HepG2 (cell line): Measurements from ENCODE around the gene SENP6. TPM values are rescaled to one million over a fixed set of nuclear protein-coding genes. Genes with fewer than 3 reads are reported as not detected.
A peak's percentile ranks its signal among the peaks of the same experiment; 100 is the strongest.

Experiments used
- ARNTL ChIP-seq: sonication (generic); formaldehyde crosslinking; IDR thresholded peaks from 2 replicates; pipeline ENCODE4 v1.4.0; 2020; ENCODE audit warnings: mild to moderate bottlenecking, missing genetic modification reagents
- BORCS8-MEF2B ChIP-seq: sonication (generic); formaldehyde crosslinking; IDR thresholded peaks from 2 replicates; pipeline ENCODE4 v1.8.0; 2022; ENCODE audit warnings: mild to moderate bottlenecking, missing genetic modification reagents
- DBP ChIP-seq: sonication (generic); formaldehyde crosslinking; IDR thresholded peaks from 2 replicates; pipeline ENCODE4 v1.4.0; 2020; ENCODE audit warnings: missing genetic modification reagents; ENCODE audit errors: not compliant biosample characterization
- EEA1 ChIP-seq: sonication (generic); formaldehyde crosslinking; IDR thresholded peaks from 2 replicates; pipeline ENCODE4 v1.5.1; 2020; ENCODE audit warnings: mild to moderate bottlenecking, missing genetic modification reagents, borderline replicate concordance
- ERF ChIP-seq: IDR thresholded peaks from 2 replicates; pipeline ENCODE4 v1.6.1; 2018; ENCODE audit warnings: missing biosample characterization, missing genetic modification reagents
- JUND ChIP-seq: sonication (generic); formaldehyde crosslinking; IDR thresholded peaks from 2 replicates; pipeline ENCODE4 v1.8.0; 2022; ENCODE audit warnings: mild to moderate bottlenecking, missing genetic modification reagents
- MZF1 ChIP-seq: sonication (generic); formaldehyde crosslinking; IDR thresholded peaks from 2 replicates; pipeline ENCODE4 v1.8.1; 2023; ENCODE audit warnings: mild to moderate bottlenecking, missing genetic modification reagents, borderline replicate concordance
- NFIB ChIP-seq: sonication (generic); formaldehyde crosslinking; IDR thresholded peaks from 2 replicates; pipeline ENCODE4 v1.9.0; 2021; ENCODE audit warnings: missing genetic modification reagents, mild to moderate bottlenecking, borderline replicate concordance
- NFIC ChIP-seq: IDR thresholded peaks from 2 replicates; pipeline ENCODE4 v1.6.1; 2012; ENCODE audit warnings: mild to moderate bottlenecking, low read length, inconsistent platforms
- SIX4 ChIP-seq: sonication (generic); formaldehyde crosslinking; IDR thresholded peaks from 2 replicates; pipeline ENCODE4 v1.4.0; 2020; ENCODE audit warnings: missing genetic modification reagents
- SMAD1 ChIP-seq: sonication (generic); formaldehyde crosslinking; IDR thresholded peaks from 2 replicates; pipeline ENCODE4 v1.4.0; 2020; ENCODE audit warnings: missing genetic modification reagents, low read depth, mild to moderate bottlenecking, borderline replicate concordance
- SNAPC2 ChIP-seq: sonication (generic); formaldehyde crosslinking; IDR thresholded peaks from 2 replicates; pipeline ENCODE4 v1.8.1; 2022; ENCODE audit warnings: mild to moderate bottlenecking, missing genetic modification reagents
- TARDBP ChIP-seq: sonication (generic); formaldehyde crosslinking; IDR thresholded peaks from 2 replicates; pipeline ENCODE4 v1.8.0; 2022; ENCODE audit warnings: mild to moderate bottlenecking, missing genetic modification reagents
- TBX2 ChIP-seq: sonication (generic); formaldehyde crosslinking; IDR thresholded peaks from 2 replicates; pipeline ENCODE4 v1.5.0; 2020; ENCODE audit warnings: missing genetic modification reagents, mild to moderate bottlenecking, borderline replicate concordance
- ZMAT3 ChIP-seq: sonication (generic); formaldehyde crosslinking; conservative IDR thresholded peaks from 2 replicates; pipeline ENCODE4 v1.7.0; 2021; ENCODE audit warnings: missing genetic modification reagents
- ZNF232 ChIP-seq: sonication (generic); formaldehyde crosslinking; IDR thresholded peaks from 2 replicates; pipeline ENCODE4 v1.4.0; 2020; ENCODE audit warnings: missing genetic modification reagents, borderline replicate concordance
- ZNF337 ChIP-seq: sonication (generic); formaldehyde crosslinking; IDR thresholded peaks from 2 replicates; pipeline ENCODE4 v1.5.1; 2020; ENCODE audit warnings: missing genetic modification reagents, low read depth, mild to moderate bottlenecking, borderline replicate concordance
- ZNF354B ChIP-seq: sonication (generic); formaldehyde crosslinking; IDR thresholded peaks from 2 replicates; pipeline ENCODE4 v1.8.0; 2022; ENCODE audit warnings: mild to moderate bottlenecking, missing genetic modification reagents
- ZNF431 ChIP-seq: sonication (generic); formaldehyde crosslinking; IDR thresholded peaks from 2 replicates; pipeline ENCODE4 v1.9.0; 2022; ENCODE audit warnings: missing genetic modification reagents, low read depth, mild to moderate bottlenecking, borderline replicate concordance
- ZNF737 ChIP-seq: sonication (generic); formaldehyde crosslinking; IDR thresholded peaks from 2 replicates; pipeline ENCODE4 v1.5.0; 2020; ENCODE audit warnings: missing genetic modification reagents, mild to moderate bottlenecking, borderline replicate concordance
- ZNF776 ChIP-seq: sonication (generic); formaldehyde crosslinking; IDR thresholded peaks from 2 replicates; pipeline ENCODE4 v1.4.0; 2020; ENCODE audit warnings: mild to moderate bottlenecking, missing genetic modification reagents
- ZNF790 ChIP-seq: sonication (generic); formaldehyde crosslinking; IDR thresholded peaks from 2 replicates; pipeline ENCODE4 v1.8.0; 2022; ENCODE audit warnings: missing genetic modification reagents, mild to moderate bottlenecking, borderline replicate concordance
- polyA plus RNA-seq, 8 experiments: library from polyadenylated mRNA; depleted of rRNA in 3 of 8; stranded (reverse) in 7 of 8; unstranded in 1 of 8; fragments of >200 nt; fragmentation: Illumina TruSeq in 4 of 8; extraction: Trizol in 4 of 8; gene quantifications; 2 replicates each; pipeline versions ENCODE4 v1.2.1 to v1.2.3, GENCODE V29; 2011 to 2016; ENCODE audit warnings: low read depth in 4 of 8, missing spikeins in 1 of 8, mixed read lengths in 1 of 8; ENCODE audit not compliant: insufficient read depth in 1 of 8
- total RNA-seq, 5 experiments: library from RNA; depleted of rRNA; stranded (reverse); fragments of >200 nt; fragmentation: Illumina TruSeq; extraction: Trizol; gene quantifications; 2 replicates each; pipeline ENCODE4 v1.2.3, GENCODE V29; 2016; ENCODE audit warnings: low read depth in 1 of 5
- TF ChIP-seq, protein P1 (sequence below): IDR thresholded peaks from 2 replicates; pipeline ENCODE4 v1.6.1; 2016; ENCODE audit warnings: low read depth, missing genetic modification reagents, missing compliant biosample characterization

SENP6 gene
- total and polyA plus RNA-seq, 2 of the 13 experiments (the other 11 are each of a cell fraction or from before 2014, with no cell fraction given), result 21.9 to 50.1 TPM

DNA sequence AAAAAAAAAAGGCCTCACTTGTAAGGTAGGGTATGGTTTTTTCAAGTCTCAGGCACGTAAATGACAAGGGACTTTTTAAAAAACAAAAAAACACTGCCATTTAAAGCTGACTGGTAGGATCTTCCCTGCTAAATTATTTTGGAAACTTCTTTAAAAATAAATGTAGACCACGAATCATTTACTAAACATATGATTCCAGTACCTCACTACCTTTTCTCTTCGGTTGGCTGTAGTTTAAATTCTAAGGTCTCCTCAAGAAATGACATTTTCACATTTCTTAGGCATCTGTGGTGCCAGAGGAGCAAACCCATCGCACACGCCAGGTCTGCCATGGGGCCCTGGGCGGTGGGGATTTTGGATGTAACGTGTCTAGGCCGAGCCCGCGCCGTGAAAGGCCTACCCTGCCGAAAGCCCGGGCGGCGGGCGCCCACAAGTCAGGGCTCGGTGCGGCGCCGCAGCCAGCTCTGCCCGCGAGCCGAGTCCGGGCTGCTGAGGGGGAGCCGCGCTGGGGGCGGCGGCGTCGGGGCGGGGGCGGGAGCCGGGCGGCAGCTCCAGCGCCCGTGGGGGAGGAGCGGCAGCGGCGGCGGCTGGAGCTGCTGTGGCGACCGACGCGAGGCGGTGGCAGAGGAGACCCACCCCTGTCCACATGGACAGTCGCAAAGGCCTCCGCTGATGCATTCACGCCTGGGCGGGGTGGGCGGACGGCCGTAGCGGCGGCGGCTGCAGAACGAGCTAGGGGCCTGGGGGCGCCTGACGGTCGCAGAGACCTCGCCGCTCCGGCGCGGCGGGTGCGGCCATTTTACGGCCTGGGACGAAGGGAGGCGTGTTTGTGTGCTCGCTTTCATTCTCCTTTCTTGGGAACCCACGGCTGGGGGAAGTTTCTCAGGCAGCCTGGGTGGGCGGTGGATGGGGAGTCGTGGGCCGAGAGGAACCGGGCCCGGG, at the start of gene SENP6 (continued):
- TF ChIP-seq ZNF337 (peak; percentile 70; the same call in 1 of the 2 replicates), SNAPC2 (0 out of 2 replicates have a peak, but pooled peaks have one; percentile 19), ZNF737 (peak; percentile 59; the same call in 1 of the 2 replicates), MZF1 (CRISPR knock-in tag) (no peak), EEA1 (CRISPR knock-in tag) (peak; percentile 81; the same call in 1 of the 2 replicates), SMAD1 (CRISPR knock-in tag) (peak; percentile 48; the same call in 1 of the 2 replicates), TARDBP (CRISPR knock-in tag) (peak; percentile 48; the same call in 1 of the 2 replicates), ARNTL (peak; percentile 50; the same call in 1 of the 2 replicates), JUND (CRISPR knock-in tag) (no peak), ZNF354B (CRISPR knock-in tag) (no peak), ZNF232 (CRISPR knock-in tag) (peak; percentile 88; the same call in 1 of the 2 replicates), ZNF776 (CRISPR knock-in tag) (peak; percentile 46; the same call in 1 of the 2 replicates), BORCS8-MEF2B (CRISPR knock-in tag) (peak; percentile 92), TBX2 (peak; percentile 77), ZNF431 (CRISPR knock-in tag) (0 out of 2 replicates have a peak, but pooled peaks have one; percentile 49), NFIC (no peak), ZMAT3 (0 out of 2 replicates have a peak, but pooled peaks have one; percentile 2), SIX4 (no peak), ZNF790 (CRISPR knock-in tag) (peak; percentile 95; the same call in 1 of the 2 replicates), ERF (CRISPR knock-in tag) (peak; percentile 84; the same call in 1 of the 2 replicates), NFIB (CRISPR knock-in tag) (no peak), DBP (CRISPR knock-in tag) (no peak)
- TF ChIP-seq, protein P1, sequence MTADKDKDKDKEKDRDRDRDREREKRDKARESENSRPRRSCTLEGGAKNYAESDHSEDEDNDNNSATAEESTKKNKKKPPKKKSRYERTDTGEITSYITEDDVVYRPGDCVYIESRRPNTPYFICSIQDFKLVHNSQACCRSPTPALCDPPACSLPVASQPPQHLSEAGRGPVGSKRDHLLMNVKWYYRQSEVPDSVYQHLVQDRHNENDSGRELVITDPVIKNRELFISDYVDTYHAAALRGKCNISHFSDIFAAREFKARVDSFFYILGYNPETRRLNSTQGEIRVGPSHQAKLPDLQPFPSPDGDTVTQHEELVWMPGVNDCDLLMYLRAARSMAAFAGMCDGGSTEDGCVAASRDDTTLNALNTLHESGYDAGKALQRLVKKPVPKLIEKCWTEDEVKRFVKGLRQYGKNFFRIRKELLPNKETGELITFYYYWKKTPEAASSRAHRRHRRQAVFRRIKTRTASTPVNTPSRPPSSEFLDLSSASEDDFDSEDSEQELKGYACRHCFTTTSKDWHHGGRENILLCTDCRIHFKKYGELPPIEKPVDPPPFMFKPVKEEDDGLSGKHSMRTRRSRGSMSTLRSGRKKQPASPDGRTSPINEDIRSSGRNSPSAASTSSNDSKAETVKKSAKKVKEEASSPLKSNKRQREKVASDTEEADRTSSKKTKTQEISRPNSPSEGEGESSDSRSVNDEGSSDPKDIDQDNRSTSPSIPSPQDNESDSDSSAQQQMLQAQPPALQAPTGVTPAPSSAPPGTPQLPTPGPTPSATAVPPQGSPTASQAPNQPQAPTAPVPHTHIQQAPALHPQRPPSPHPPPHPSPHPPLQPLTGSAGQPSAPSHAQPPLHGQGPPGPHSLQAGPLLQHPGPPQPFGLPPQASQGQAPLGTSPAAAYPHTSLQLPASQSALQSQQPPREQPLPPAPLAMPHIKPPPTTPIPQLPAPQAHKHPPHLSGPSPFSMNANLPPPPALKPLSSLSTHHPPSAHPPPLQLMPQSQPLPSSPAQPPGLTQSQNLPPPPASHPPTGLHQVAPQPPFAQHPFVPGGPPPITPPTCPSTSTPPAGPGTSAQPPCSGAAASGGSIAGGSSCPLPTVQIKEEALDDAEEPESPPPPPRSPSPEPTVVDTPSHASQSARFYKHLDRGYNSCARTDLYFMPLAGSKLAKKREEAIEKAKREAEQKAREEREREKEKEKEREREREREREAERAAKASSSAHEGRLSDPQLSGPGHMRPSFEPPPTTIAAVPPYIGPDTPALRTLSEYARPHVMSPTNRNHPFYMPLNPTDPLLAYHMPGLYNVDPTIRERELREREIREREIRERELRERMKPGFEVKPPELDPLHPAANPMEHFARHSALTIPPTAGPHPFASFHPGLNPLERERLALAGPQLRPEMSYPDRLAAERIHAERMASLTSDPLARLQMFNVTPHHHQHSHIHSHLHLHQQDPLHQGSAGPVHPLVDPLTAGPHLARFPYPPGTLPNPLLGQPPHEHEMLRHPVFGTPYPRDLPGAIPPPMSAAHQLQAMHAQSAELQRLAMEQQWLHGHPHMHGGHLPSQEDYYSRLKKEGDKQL, result 0 out of 2 replicates have a peak, but pooled peaks have one; percentile 35
